Measurements from ENCODE around the gene TMEM161A. TPM values are rescaled to one million over a fixed set of nuclear protein-coding genes. Genes with fewer than 3 reads are reported as not detected.
A peak's percentile ranks its signal among the peaks of the same experiment; 100 is the strongest.

Gene TMEM161A
- total RNA-seq, 1 donor from 2014 or later = 31.7 TPM

- H3K4me3 ChIP-seq = no peak overlapping the region
- DNase-seq (ENCODE audit: extremely low spot score in 2 of 2) = no peak
- H3K9me3 ChIP-seq = no peaks in the 10 kb centered on the region
- intact Hi-C loops (cut with DNase I) = no loop called here
- no peaks in the 10 kb centered on the region for H3K27me3 ChIP-seq
- no peak overlapping the region for H3K27ac ChIP-seq
- peaks cover 10% of the 10 kb centered on the region for H3K4me1 ChIP-seq
- H3K36me3 ChIP-seq = peaks cover 0 to 15% of the 10 kb centered on the region in 2 donors
- TF ChIP-seq CTCF (IDR thresholded peaks at IDR 0.05) = no peak
- TF ChIP-seq POLR2A (IDR thresholded peaks at IDR 0.05) = no peak
- TF ChIP-seq POLR2AphosphoS5 (IDR thresholded peaks at IDR 0.05; ENCODE audit: insufficient read depth in 1 of 2, low read depth in 1 of 2) = no peak
These were observed 9.1 kb upstream of the TMEM161A start for GRCh38 chr19:19147344-19147743.

GRCh38 chr19:19146865-19147264 is 8.6 kb upstream of the TMEM161A start:
- DNase-seq (ENCODE audit: extremely low spot score in 2 of 2) = no peak
- H3K36me3 ChIP-seq = peaks cover 0 to 15% of the 10 kb centered on the region in 2 donors
- no peak overlapping the region for H3K27ac ChIP-seq
- H3K4me1 ChIP-seq = peaks cover 10% of the 10 kb centered on the region
- no peaks in the 10 kb centered on the region for H3K27me3 ChIP-seq
- TF ChIP-seq POLR2A (IDR thresholded peaks at IDR 0.05) (no peak), POLR2AphosphoS5 (IDR thresholded peaks at IDR 0.05; ENCODE audit: insufficient read depth in 1 of 2, low read depth in 1 of 2) (no peak), CTCF (IDR thresholded peaks at IDR 0.05) (no peak)
- intact Hi-C loops (cut with DNase I) = no loop called here
- no peak overlapping the region for H3K4me3 ChIP-seq
- no peaks in the 10 kb centered on the region for H3K9me3 ChIP-seq

- Histone ChIP-seq H3K9me3 (no peaks in the 10 kb centered on the region), H3K27me3 (no peaks in the 10 kb centered on the region), H3K4me1 (peaks cover 10% of the 10 kb centered on the region), H3K4me3 (peak overlapping the region; percentile 15 to 27), H3K36me3 (peaks cover 0 to 15% of the 10 kb centered on the region in 2 donors), H3K27ac (peak overlapping the region; percentile 33)
- no peak for DNase-seq (ENCODE audit: extremely low spot score in 2 of 2)
- TF ChIP-seq POLR2A (IDR thresholded peaks at IDR 0.05) = no peak
- peak; percentile 83 to 89 (median 84) for TF ChIP-seq CTCF (IDR thresholded peaks at IDR 0.05)
- peak in 1 of 2 donors; percentile 22 for TF ChIP-seq POLR2AphosphoS5 (IDR thresholded peaks at IDR 0.05; ENCODE audit: insufficient read depth in 1 of 2, low read depth in 1 of 2)
- intact Hi-C loops (cut with DNase I) = no loop called here
These were observed 7.7 kb upstream of the TMEM161A start for GRCh38 chr19:19145684-19146608.

GRCh38 chr19:19145281-19145680 is 7.0 kb upstream of the TMEM161A start:
- H3K9me3 ChIP-seq = no peaks in the 10 kb centered on the region
- no peaks in the 10 kb centered on the region for H3K27me3 ChIP-seq
- H3K27ac ChIP-seq = no peak overlapping the region
- no peak for TF ChIP-seq POLR2AphosphoS5 (IDR thresholded peaks at IDR 0.05; ENCODE audit: insufficient read depth in 1 of 2, low read depth in 1 of 2)
- no peak for TF ChIP-seq CTCF (IDR thresholded peaks at IDR 0.05)
- TF ChIP-seq POLR2A (IDR thresholded peaks at IDR 0.05) = no peak
- no peak for DNase-seq (ENCODE audit: extremely low spot score in 2 of 2)
- peaks cover 0 to 15% of the 10 kb centered on the region in 2 donors for H3K36me3 ChIP-seq
- no peak overlapping the region for H3K4me3 ChIP-seq
- H3K4me1 ChIP-seq = peaks cover 10% of the 10 kb centered on the region
- intact Hi-C loops (cut with DNase I) = no loop called here

GRCh38 chr19:19142347-19142746 is 4.1 kb upstream of the TMEM161A start:
- H3K36me3 ChIP-seq = peaks cover 0 to 4% of the 10 kb centered on the region in 2 donors
- H3K4me3 ChIP-seq = no peak overlapping the region
- H3K9me3 ChIP-seq = no peaks in the 10 kb centered on the region
- DNase-seq (ENCODE audit: extremely low spot score in 2 of 2) = no peak
- no peak overlapping the region for H3K27ac ChIP-seq
- no peak for TF ChIP-seq POLR2AphosphoS5 (IDR thresholded peaks at IDR 0.05; ENCODE audit: insufficient read depth in 1 of 2, low read depth in 1 of 2)
- no peak for TF ChIP-seq CTCF (IDR thresholded peaks at IDR 0.05)
- no peak for TF ChIP-seq POLR2A (IDR thresholded peaks at IDR 0.05)
- H3K27me3 ChIP-seq = no peaks in the 10 kb centered on the region
- intact Hi-C loops (cut with DNase I) = no loop called here
- peaks cover 17% of the 10 kb centered on the region for H3K4me1 ChIP-seq
